B cell (primary cell): ENCODE data around the gene LPAR4.

Experiments used
- CTCF ChIP-seq: fragments of 200-600 bp; IDR thresholded peaks from one replicate; pipeline ENCODE4 v1.8.0; 2022; ENCODE audit warnings: antibody characterized with exemption, mild to moderate bottlenecking
- EZH2 ChIP-seq: IDR thresholded peaks from 2 replicates; pipeline ENCODE4 v1.6.1; 2012; ENCODE audit warnings: borderline replicate concordance, low read depth, mild to moderate bottlenecking, moderate library complexity, low read length; ENCODE audit not compliant: insufficient read depth, poor library complexity, severe bottlenecking

GRCh38 chrX:78748846-78749245, 1.3 kb downstream of the LPAR4 start:
- TF ChIP-seq CTCF (no peak), EZH2 (no peak)
